ENCODE results near the gene NPPC.
A peak's percentile ranks its signal among the peaks of the same experiment; 100 is the strongest.

The NPPC gene

GRCh38 chr2:231961349-231962166, 35.4 kb upstream of the NPPC start, which contains the start of gene DIS3L2 (continued):
- peak; percentile 15; the same call in 1 of the 2 replicates for TF ChIP-seq PRDM10 (tag by site-specific recombination; IDR thresholded peaks at IDR 0.05)
- peak; percentile 88 for TF ChIP-seq ZFP37 (tag by site-specific recombination; IDR thresholded peaks at IDR 0.05)
- no peak for TF ChIP-seq ZNF654 (tag by site-specific recombination; IDR thresholded peaks at IDR 0.05; ENCODE audit: low read depth)
- no peak for TF ChIP-seq ZNF530 (tag by site-specific recombination; IDR thresholded peaks at IDR 0.05; ENCODE audit: low read depth)
- no peak for TF ChIP-seq BCL6B (tag by site-specific recombination; IDR thresholded peaks at IDR 0.05)
- TF ChIP-seq ZNF292 (tag by site-specific recombination; IDR thresholded peaks at IDR 0.05; ENCODE audit: borderline replicate concordance, low read depth) = no peak
- TF ChIP-seq OSR2 (tag by site-specific recombination; IDR thresholded peaks at IDR 0.05) = no peak
- no peak for TF ChIP-seq ZNF114 (tag by site-specific recombination; IDR thresholded peaks at IDR 0.05)
- TF ChIP-seq ZNF335 (tag by site-specific recombination; conservative IDR thresholded peaks at IDR 0.05) = peak; percentile 92
- peak; percentile 61; the same call in 1 of the 2 replicates for TF ChIP-seq KLF16 (tag by site-specific recombination; IDR thresholded peaks at IDR 0.05)
- peak; percentile 68 for TF ChIP-seq SP7 (tag by site-specific recombination; IDR thresholded peaks at IDR 0.05)
- TF ChIP-seq ZNF16 (tag by site-specific recombination; IDR thresholded peaks at IDR 0.05; ENCODE audit: low read depth) = no peak
- TF ChIP-seq ZNF473 (tag by site-specific recombination; IDR thresholded peaks at IDR 0.05) = no peak
- TF ChIP-seq ZSCAN30 (tag by site-specific recombination; IDR thresholded peaks at IDR 0.05) = peak; percentile 75; the same call in 1 of the 2 replicates
- TF ChIP-seq PRDM2 (tag by site-specific recombination; IDR thresholded peaks at IDR 0.05; ENCODE audit: borderline replicate concordance) = no peak
- TF ChIP-seq ZNF548 (tag by site-specific recombination; IDR thresholded peaks at IDR 0.05) = no peak
- TF ChIP-seq ZNF362 (tag by site-specific recombination; IDR thresholded peaks at IDR 0.05) = no peak
- no peak for TF ChIP-seq ZNF211 (tag by site-specific recombination; IDR thresholded peaks at IDR 0.05; ENCODE audit: low read depth)
- TF ChIP-seq ZNF645 (tag by site-specific recombination; IDR thresholded peaks at IDR 0.05) = no peak
- 0 out of 2 replicates have a peak, but pooled peaks have one; percentile 38 for TF ChIP-seq ZNF561 (tag by site-specific recombination; IDR thresholded peaks at IDR 0.05; ENCODE audit: borderline replicate concordance)
- TF ChIP-seq ZNF488 (tag by site-specific recombination; IDR thresholded peaks at IDR 0.05) = no peak
- 0 out of 2 replicates have a peak, but pooled peaks have one; percentile 20 for TF ChIP-seq ZFP69B (tag by site-specific recombination; IDR thresholded peaks at IDR 0.05)
- no peak for TF ChIP-seq ZNF48 (tag by site-specific recombination; IDR thresholded peaks at IDR 0.05)
- TF ChIP-seq ZNF670 (tag by site-specific recombination; IDR thresholded peaks at IDR 0.05; ENCODE audit: low read depth) = no peak
- 0 out of 2 replicates have a peak, but pooled peaks have one; percentile 64 for TF ChIP-seq ZNF610 (tag by site-specific recombination; IDR thresholded peaks at IDR 0.05; ENCODE audit: borderline replicate concordance)

All from HEK293 (cell line).